B cell (primary cell): ENCODE data around the gene ELAC1. TPM values are rescaled to one million over a fixed set of nuclear protein-coding genes. Genes with fewer than 3 reads are reported as not detected.
A peak's percentile ranks its signal among the peaks of the same experiment; 100 is the strongest.

Experiments used
- ATAC-seq: fragments of 200-7000 bp; cut with Tn5 transposase; one replicate; pipeline ENCODE4 v1.10.0; 2021; ENCODE audit warnings: low read depth, mild to moderate bottlenecking, moderate number of reproducible peaks, moderate library complexity
- CTCF ChIA-PET: fragments of 350-600 bp; sonication (Branson Sonifier 250); formaldehyde crosslinking; loops from one replicate; lab custom pipeline; 2021; ENCODE audit warnings: antibody characterized with exemption, inconsistent platforms; lab: Charles Lee
- POLR2A ChIA-PET: fragments of 350-600 bp; sonication (Branson Sonifier 250); formaldehyde crosslinking; loops from one replicate; lab custom pipeline; 2021; ENCODE audit warnings: antibody characterized with exemption; lab: Charles Lee
- DNase-seq: peaks from one replicate; pipeline ENCODE4 v3.0.0; 2013
- H2AFZ ChIP-seq: 2 replicates; pipeline ENCODE4 v1.6.1; 2012; ENCODE audit warnings: mild to moderate bottlenecking, low read depth, low read length; ENCODE audit not compliant: insufficient read depth, poor library complexity, severe bottlenecking
- H3K27ac ChIP-seq, 2 donors: 1 replicate in 1 of 2; 2 replicates in 1 of 2; pipeline ENCODE4 v1.5.1; 2012 to 2013; ENCODE audit warnings: low read length in 2 of 2, mild to moderate bottlenecking in 2 of 2, moderate library complexity in 1 of 2
- H3K27me3 ChIP-seq, 4 experiments: fragments of 200-600 bp in 1 of 4; sonication (generic) in 1 of 4; replicated peaks in 1 of 4; 1 replicate in 2 of 4; 2 replicates in 2 of 4; pipeline versions ENCODE4 v1.6.1 to v1.7.0; 2013 to 2016; ENCODE audit warnings: low read length in 3 of 4, mild to moderate bottlenecking in 2 of 4, mixed read lengths in 1 of 4, moderate library complexity in 1 of 4; ENCODE audit not compliant: insufficient read depth in 4 of 4, control insufficient read depth in 3 of 4; ENCODE audit errors: control extremely low read depth in 1 of 4
- H3K36me3 ChIP-seq, 2 experiments: replicated peaks in 1 of 2; 1 replicate in 1 of 2; 2 replicates in 1 of 2; pipeline versions ENCODE4 v1.6.1 to v1.7.1; 2013; ENCODE audit warnings: low read length in 1 of 2; ENCODE audit not compliant: insufficient read depth in 2 of 2, control insufficient read depth in 1 of 2; ENCODE audit errors: control extremely low read depth in 1 of 2, extremely low read depth in 1 of 2
- H3K4me1 ChIP-seq, 2 donors: fragments of 200-600 bp in 1 of 2; sonication (generic) in 1 of 2; 1 replicate in 1 of 2; 2 replicates in 1 of 2; pipeline versions ENCODE4 v1.5.1 to v1.6.1; 2013 to 2017; ENCODE audit warnings: low read length in 2 of 2; ENCODE audit not compliant: control insufficient read depth in 2 of 2, insufficient read depth in 2 of 2
- H3K4me2 ChIP-seq: replicated peaks from 2 replicates; pipeline ENCODE3; 2012; ENCODE audit warnings: mild to moderate bottlenecking, low read depth, low read length; ENCODE audit not compliant: poor library complexity, severe bottlenecking
- H3K4me3 ChIP-seq, 5 experiments: fragments of 200-600 bp in 1 of 5; sonication (generic) in 1 of 5; 1 replicate in 3 of 5; 2 replicates in 2 of 5; pipeline versions ENCODE4 v1.5.1 to v1.7.0; 2011 to 2016; ENCODE audit warnings: low read length in 4 of 5, mild to moderate bottlenecking in 4 of 5, low read depth in 2 of 5, control low read depth in 1 of 5, moderate library complexity in 1 of 5; ENCODE audit not compliant: insufficient read depth in 1 of 5; ENCODE audit errors: control extremely low read depth in 1 of 5, extremely low read depth in 1 of 5
- H3K79me2 ChIP-seq: fragments of 200-600 bp; sonication (generic); one replicate; pipeline ENCODE4 v1.6.0; 2016; ENCODE audit warnings: low read length; ENCODE audit not compliant: control insufficient read depth, insufficient read depth
- H3K9ac ChIP-seq: fragments of 200-600 bp; sonication (generic); 2 replicates; pipeline ENCODE4 v1.6.1; 2017; ENCODE audit warnings: mild to moderate bottlenecking, low read length, moderate library complexity
- H3K9me3 ChIP-seq, 3 donors: one replicate each; pipeline versions ENCODE4 v1.6.1 to v1.7.1; 2013; ENCODE audit warnings: low read length in 2 of 3; ENCODE audit not compliant: control insufficient read depth in 2 of 3, insufficient read depth in 1 of 3; ENCODE audit errors: control extremely low read depth in 1 of 3
- H4K20me1 ChIP-seq: 2 replicates; pipeline ENCODE4 v1.6.0; 2012; ENCODE audit warnings: mild to moderate bottlenecking, low read length; ENCODE audit not compliant: insufficient read depth, control insufficient read depth, poor library complexity, severe bottlenecking
- H3K27ac Mint-ChIP-seq: one replicate; pipeline ENCODE4 v1.8.0; 2021; ENCODE audit warnings: mixed read lengths
- H3K27me3 Mint-ChIP-seq: one replicate; pipeline ENCODE4 v1.8.0; 2021; ENCODE audit warnings: mixed read lengths
- H3K4me1 Mint-ChIP-seq: one replicate; pipeline ENCODE4 v1.8.0; 2021; ENCODE audit warnings: mixed read lengths
- H3K4me3 Mint-ChIP-seq: one replicate; pipeline ENCODE4 v1.8.0; 2021; ENCODE audit warnings: mixed read lengths
- H3K9me3 Mint-ChIP-seq: one replicate; pipeline ENCODE4 v1.8.0; 2022; ENCODE audit warnings: mixed read lengths; ENCODE audit not compliant: insufficient read depth
- EZH2 ChIP-seq: IDR thresholded peaks from 2 replicates; pipeline ENCODE4 v1.6.1; 2012; ENCODE audit warnings: borderline replicate concordance, low read depth, mild to moderate bottlenecking, moderate library complexity, low read length; ENCODE audit not compliant: insufficient read depth, poor library complexity, severe bottlenecking
- WGBS: methylation state at CpG from one replicate; pipeline ENCODE4 v1.1.5; 2013; ENCODE audit warnings: missing lambda C conversion rate; ENCODE audit not compliant: insufficient coverage; 5-methylcytosine and 5-hydroxymethylcytosine counted together
- intact Hi-C: fragments of 100-400 bp; cut with micrococcal nuclease; formaldehyde crosslinking; loops from one replicate; pipeline ENCODE4 v1.10.0; 2022
- polyA plus RNA-seq: library from polyadenylated mRNA; depleted of rRNA; stranded (reverse); fragments of >200 nt; gene quantifications from 2 replicates; pipeline ENCODE4 v1.2.3, GENCODE V29; 2012
- total RNA-seq, 2 donors: library from RNA; stranded (reverse); fragments of 120-200 nt in 1 of 2; gene quantifications; 1 replicate in 1 of 2; 2 replicates in 1 of 2; pipeline versions ENCODE4 v1.2.3 to v1.2.4, GENCODE V29; 2013 to 2022
- TF ChIP-seq, protein P1 (sequence below): fragments of 200-600 bp; IDR thresholded peaks from one replicate; pipeline ENCODE4 v1.8.0; 2022; ENCODE audit warnings: antibody characterized with exemption, mild to moderate bottlenecking

ELAC1 gene
- total and polyA plus RNA-seq, 2 donors (not counting 1 experiment from before 2014, with no cell fraction given) = 3.8 to 9.9 TPM

DNA sequence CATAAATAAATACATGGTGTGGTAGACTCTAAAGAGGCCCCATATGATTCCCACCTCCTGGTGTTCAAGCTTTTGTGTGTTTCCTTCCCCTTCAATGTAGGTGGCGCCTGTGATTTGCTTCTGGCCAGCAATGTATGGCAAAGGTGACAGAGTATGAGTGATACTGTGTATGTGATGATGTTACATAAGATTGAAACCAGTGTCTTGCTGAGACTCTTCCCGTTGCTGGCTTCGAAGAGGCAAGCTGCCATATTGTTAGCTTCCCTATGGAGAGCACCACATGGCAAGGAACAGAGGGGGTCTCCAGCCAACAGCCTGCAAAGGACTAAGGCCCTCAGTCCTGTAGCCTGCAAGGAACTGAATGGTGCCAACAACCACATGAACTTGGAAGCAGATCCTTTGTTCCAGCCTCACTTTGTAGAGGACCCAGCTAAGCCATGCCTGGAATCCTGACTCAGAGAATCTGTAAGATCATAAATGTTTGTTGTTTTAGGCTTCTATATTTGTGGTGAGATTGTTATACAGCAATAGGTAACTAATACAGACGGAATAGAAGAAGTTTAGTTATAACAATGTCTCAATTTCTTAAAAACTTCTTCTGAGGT, 60.5 kb downstream of the ELAC1 start:
- intact Hi-C loops = no loop called here
- CTCF ChIA-PET = interaction anchor here (0.7 to 1.3 kb wide), 2 partner anchors 23 kb away, joined by 4 read pairs; no protein-coding TSS in a partner anchor
- peaks cover 16 to 32% of the 10 kb centered on the region in 2 donors for H3K4me1 ChIP-seq

DNA sequence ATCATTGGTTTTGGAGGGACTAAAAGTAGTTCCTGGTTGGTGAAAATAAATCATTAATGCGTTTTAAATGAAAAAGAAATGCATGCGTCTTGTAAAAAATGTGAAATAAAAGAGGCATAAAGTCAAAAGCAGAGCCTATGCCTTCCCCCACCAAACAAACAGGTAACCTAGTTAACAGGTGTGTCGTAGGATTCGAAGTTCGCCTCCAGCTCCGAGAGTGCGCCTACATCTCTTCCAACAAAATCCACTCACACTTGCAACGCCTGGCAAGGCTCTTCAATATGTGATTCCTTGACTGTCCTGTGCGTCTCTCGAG, 61.5 kb downstream of the ELAC1 start:
- H4K20me1 ChIP-seq = peaks cover 29% of the 10 kb centered on the region
- 23% methylated on average over 10 of the region's 10 CpGs for WGBS
- peaks cover 47% of the 10 kb centered on the region for H3K4me1 Mint-ChIP-seq
- peaks cover 81% of the 10 kb centered on the region for H3K79me2 ChIP-seq
- ChIA-PET POLR2A (interaction anchor here (1.2 to 2.1 kb wide), 6 partner anchors 12 to 168 kb away, joined by 3 to 24 read pairs (median 6); partner anchors contain the start of genes ELAC1, ME2 and MEX3C), CTCF (interaction anchor here (0.8 to 1.5 kb wide), 4 partner anchors 18 to 151 kb away, joined by 3 to 7 read pairs (median 4); partner anchors contain the start of genes ELAC1 and ME2)
- TF ChIP-seq EZH2 = no peak
- TF ChIP-seq, protein P1, sequence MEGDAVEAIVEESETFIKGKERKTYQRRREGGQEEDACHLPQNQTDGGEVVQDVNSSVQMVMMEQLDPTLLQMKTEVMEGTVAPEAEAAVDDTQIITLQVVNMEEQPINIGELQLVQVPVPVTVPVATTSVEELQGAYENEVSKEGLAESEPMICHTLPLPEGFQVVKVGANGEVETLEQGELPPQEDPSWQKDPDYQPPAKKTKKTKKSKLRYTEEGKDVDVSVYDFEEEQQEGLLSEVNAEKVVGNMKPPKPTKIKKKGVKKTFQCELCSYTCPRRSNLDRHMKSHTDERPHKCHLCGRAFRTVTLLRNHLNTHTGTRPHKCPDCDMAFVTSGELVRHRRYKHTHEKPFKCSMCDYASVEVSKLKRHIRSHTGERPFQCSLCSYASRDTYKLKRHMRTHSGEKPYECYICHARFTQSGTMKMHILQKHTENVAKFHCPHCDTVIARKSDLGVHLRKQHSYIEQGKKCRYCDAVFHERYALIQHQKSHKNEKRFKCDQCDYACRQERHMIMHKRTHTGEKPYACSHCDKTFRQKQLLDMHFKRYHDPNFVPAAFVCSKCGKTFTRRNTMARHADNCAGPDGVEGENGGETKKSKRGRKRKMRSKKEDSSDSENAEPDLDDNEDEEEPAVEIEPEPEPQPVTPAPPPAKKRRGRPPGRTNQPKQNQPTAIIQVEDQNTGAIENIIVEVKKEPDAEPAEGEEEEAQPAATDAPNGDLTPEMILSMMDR = no peak
- no peaks in the 10 kb centered on the region for H3K9me3 ChIP-seq
- peak overlapping the region; percentile 97 for H3K4me3 Mint-ChIP-seq
- peak overlapping the region; percentile 88 for H2AFZ ChIP-seq
- no peaks in the 10 kb centered on the region for H3K27me3 ChIP-seq
- intact Hi-C loops = no loop called here
- no peak for ATAC-seq
- peak overlapping the region; percentile 78 to 84 for H3K27ac ChIP-seq
- peak overlapping the region; percentile 81 for H3K9ac ChIP-seq
- H3K4me1 ChIP-seq = peaks cover 17 to 36% of the 10 kb centered on the region in 2 donors
- DNase-seq = no peak
- H3K27ac Mint-ChIP-seq = peak overlapping the region; percentile 99
- no peaks in the 10 kb centered on the region for H3K9me3 Mint-ChIP-seq
- H3K4me2 ChIP-seq = peak overlapping the region; percentile 85
- H3K36me3 ChIP-seq = peaks cover 0 to under 1% of the 10 kb centered on the region in 2 experiments
- H3K27me3 Mint-ChIP-seq = no peaks in the 10 kb centered on the region
- peak overlapping the region; percentile 45 to 81 (median 67) for H3K4me3 ChIP-seq

More for the DNA sequence above, 60.5 kb downstream of the ELAC1 start:
- no peak overlapping the region for H3K27ac ChIP-seq
- Mint-ChIP-seq H3K27ac (peak overlapping the region; percentile 16), H3K9me3 (no peaks in the 10 kb centered on the region), H3K4me3 (peak overlapping the region; percentile 97), H3K27me3 (no peaks in the 10 kb centered on the region), H3K4me1 (peaks cover 42% of the 10 kb centered on the region)
- WGBS = 84% methylated on average over 3 of the region's 4 CpGs
- H3K4me3 ChIP-seq = no peak overlapping the region
- H3K9me3 ChIP-seq = no peaks in the 10 kb centered on the region
- ATAC-seq = no peak
- H4K20me1 ChIP-seq = peaks cover 20% of the 10 kb centered on the region
- no peak overlapping the region for H3K9ac ChIP-seq
- POLR2A ChIA-PET = interaction anchor here (0.8 kb wide), 1 partner anchor 60 kb away, joined by 3 read pairs; the partner anchor contains the start of gene ELAC1
- H2AFZ ChIP-seq = no peak overlapping the region
- no peaks in the 10 kb centered on the region for H3K36me3 ChIP-seq
- TF ChIP-seq EZH2 = no peak
- TF ChIP-seq, protein P1 = no peak
- DNase-seq = peak; percentile 13
- no peak overlapping the region for H3K4me2 ChIP-seq
- H3K79me2 ChIP-seq = peaks cover 74% of the 10 kb centered on the region
- no peaks in the 10 kb centered on the region for H3K27me3 ChIP-seq
